Left ventricle myocardium inferior (tissue), 1 donor: ENCODE results near the gene FZD2. TPM values are rescaled to one million over a fixed set of nuclear protein-coding genes. Genes with fewer than 3 reads are reported as not detected.
"Not testable (repeated sequence)": the region's sequence is repeated elsewhere in the genome, so short reads cannot be mapped to it uniquely, and the experiment has no call there.

ENCODE experiments used
- DNase-seq: peaks from one replicate; pipeline ENCODE4 v3.0.0-alpha.2; 2020
- H3K27ac ChIP-seq: fragments of 200-600 bp; replicated peaks from 2 replicates; pipeline ENCODE4 v1.8.0; 2021
- H3K27me3 ChIP-seq: fragments of 200-600 bp; 2 replicates; pipeline ENCODE4 v1.8.0; 2021; ENCODE audit warnings: low read depth
- H3K36me3 ChIP-seq: fragments of 200-600 bp; 2 replicates; pipeline ENCODE4 v1.8.0; 2021
- H3K4me1 ChIP-seq: fragments of 200-600 bp; 2 replicates; pipeline ENCODE4 v1.8.0; 2021
- H3K4me3 ChIP-seq: fragments of 200-600 bp; 2 replicates; pipeline ENCODE4 v1.8.0; 2021; ENCODE audit warnings: mild to moderate bottlenecking, moderate library complexity
- H3K9me3 ChIP-seq: fragments of 200-600 bp; replicated peaks from 2 replicates; pipeline ENCODE4 v1.8.0; 2021
- intact Hi-C: fragments of 100-400 bp; cut with micrococcal nuclease; formaldehyde crosslinking; loops from one replicate; pipeline ENCODE4 v1.11.0; 2022
- total RNA-seq: library from RNA; stranded (reverse); fragmentation: NEBNext Ultra II Directional; extraction: Animal tissue kit (Norgen Biotek cat#: 25700); gene quantifications from one replicate; pipeline ENCODE4 v1.2.1, GENCODE V29; 2021
- TF ChIP-seq, protein P1 (sequence below): fragments of 200-600 bp; IDR thresholded peaks from 2 replicates; pipeline ENCODE4 v1.8.0; 2021; ENCODE audit warnings: antibody characterized with exemption, mild to moderate bottlenecking, borderline replicate concordance
- donor health status: DM: no; HTN: yes; CAD: no; lungs with severe emphysema.

The FZD2 gene
- total RNA-seq, 1 donor from 2014 or later, result 4.0 TPM

GRCh38 chr17:44564429-44564828 is 7.1 kb downstream of the FZD2 start:
- peaks cover 3% of the 10 kb centered on the region for H3K36me3 ChIP-seq
- H3K27ac ChIP-seq, result no peak overlapping the region
- peaks cover 9% of the 10 kb centered on the region for H3K27me3 ChIP-seq
- TF ChIP-seq, protein P1, sequence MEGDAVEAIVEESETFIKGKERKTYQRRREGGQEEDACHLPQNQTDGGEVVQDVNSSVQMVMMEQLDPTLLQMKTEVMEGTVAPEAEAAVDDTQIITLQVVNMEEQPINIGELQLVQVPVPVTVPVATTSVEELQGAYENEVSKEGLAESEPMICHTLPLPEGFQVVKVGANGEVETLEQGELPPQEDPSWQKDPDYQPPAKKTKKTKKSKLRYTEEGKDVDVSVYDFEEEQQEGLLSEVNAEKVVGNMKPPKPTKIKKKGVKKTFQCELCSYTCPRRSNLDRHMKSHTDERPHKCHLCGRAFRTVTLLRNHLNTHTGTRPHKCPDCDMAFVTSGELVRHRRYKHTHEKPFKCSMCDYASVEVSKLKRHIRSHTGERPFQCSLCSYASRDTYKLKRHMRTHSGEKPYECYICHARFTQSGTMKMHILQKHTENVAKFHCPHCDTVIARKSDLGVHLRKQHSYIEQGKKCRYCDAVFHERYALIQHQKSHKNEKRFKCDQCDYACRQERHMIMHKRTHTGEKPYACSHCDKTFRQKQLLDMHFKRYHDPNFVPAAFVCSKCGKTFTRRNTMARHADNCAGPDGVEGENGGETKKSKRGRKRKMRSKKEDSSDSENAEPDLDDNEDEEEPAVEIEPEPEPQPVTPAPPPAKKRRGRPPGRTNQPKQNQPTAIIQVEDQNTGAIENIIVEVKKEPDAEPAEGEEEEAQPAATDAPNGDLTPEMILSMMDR, result no peak
- intact Hi-C loops, result no loop called here
- DNase-seq, result no peak
- no peaks in the 10 kb centered on the region for H3K4me1 ChIP-seq
- H3K9me3 ChIP-seq, result peaks cover 11% of the 10 kb centered on the region
- H3K4me3 ChIP-seq, result no peak overlapping the region

GRCh38 chr17:44565866-44566443 is 8.7 kb downstream of the FZD2 start:
- TF ChIP-seq, protein P1, result no peak
- peaks cover 3% of the 10 kb centered on the region for H3K36me3 ChIP-seq

DNA sequence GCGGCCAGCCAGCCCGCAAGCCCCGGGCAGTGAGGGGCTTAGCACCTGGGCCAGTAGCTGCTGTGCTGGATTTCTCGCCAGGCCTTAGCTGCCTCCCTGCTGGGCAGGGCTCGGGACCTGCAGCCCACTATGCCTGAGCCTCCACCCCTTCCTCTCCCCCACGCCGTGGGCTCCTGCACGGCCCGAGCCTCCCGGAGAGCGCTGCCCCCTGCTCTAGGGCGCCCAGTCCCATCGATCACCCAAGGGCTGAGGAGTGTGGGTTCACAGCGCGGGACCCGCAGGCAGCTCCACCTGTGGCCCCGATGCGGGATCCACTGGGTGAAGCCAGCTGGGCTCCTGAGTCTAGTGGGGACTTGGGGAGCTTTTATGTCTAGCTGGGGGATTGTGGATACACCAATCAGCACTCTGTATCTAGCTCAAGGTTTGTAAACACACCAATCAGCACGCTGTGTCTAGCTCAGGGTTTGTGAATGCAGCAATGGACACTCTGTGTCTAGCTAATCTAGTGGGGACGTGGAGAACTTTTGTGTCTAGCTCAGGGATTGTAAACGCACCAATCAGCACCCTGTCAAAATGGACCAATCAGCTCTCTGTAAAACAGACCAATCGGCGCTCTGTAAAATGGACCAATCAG is 11.1 kb downstream of the FZD2 start:
- H3K36me3 ChIP-seq, DNase-seq, H3K27ac ChIP-seq, intact Hi-C loops, H3K4me3 ChIP-seq, H3K27me3 ChIP-seq, H3K4me1 ChIP-seq: not testable (repeated sequence)
- H3K9me3 ChIP-seq, result peaks cover 11% of the 10 kb centered on the region

More at GRCh38 chr17:44565866-44566443, 8.7 kb downstream of the FZD2 start:
- no peak overlapping the region for H3K27ac ChIP-seq
- H3K4me1 ChIP-seq, result no peaks in the 10 kb centered on the region
- intact Hi-C loops, result no loop called here
- no peak for DNase-seq
- H3K27me3 ChIP-seq, result peaks cover 9% of the 10 kb centered on the region
- H3K4me3 ChIP-seq, result no peak overlapping the region
- peaks cover 11% of the 10 kb centered on the region for H3K9me3 ChIP-seq

DNA sequence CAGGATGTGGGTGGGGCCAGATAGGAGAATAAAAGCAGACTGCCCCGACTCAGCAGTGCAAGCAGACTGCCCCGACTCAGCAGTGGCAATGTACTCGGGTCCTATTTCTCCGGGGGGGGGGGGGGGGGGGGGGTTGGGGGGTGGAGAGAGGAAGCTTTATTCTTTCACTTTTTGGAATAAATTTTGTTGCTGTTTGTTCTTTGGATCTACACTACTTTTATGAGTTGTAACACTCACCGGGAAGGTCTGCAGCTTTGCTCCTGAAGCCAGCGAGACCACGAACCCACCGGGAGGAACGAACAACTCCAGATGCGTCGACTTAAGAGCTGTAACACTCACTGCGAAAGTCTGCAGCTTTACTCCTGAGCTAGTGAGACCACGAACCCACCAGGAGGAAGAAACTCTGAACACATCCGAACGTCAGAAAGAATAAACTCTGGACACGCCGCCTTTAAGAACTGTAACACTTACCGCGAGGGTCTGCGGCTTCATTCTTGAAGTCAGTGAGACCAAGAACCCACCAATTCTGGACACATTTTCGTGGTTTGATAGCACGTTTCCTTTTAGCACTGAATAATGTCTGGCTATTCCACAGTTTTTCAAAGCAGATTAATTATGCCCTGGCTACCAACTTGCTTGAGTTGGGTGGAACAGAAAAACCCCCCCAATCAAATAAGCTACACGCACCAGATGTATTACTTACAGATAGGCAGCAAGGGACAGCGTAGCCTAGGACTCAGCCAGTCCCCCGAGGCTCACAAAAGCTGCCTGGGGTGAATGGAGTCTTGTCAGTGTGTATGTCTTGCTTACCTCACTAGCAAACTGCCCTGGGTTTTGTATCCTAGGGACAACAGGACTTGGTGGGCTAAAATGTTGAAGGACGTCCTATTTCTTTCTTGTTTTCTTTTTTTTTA is 11.9 kb downstream of the FZD2 start:
- DNase-seq, result no peak
- TF ChIP-seq, protein P1, result no peak
- H3K27me3 ChIP-seq, result peaks cover 7% of the 10 kb centered on the region
- H3K36me3 ChIP-seq, result peaks cover 3% of the 10 kb centered on the region
- H3K9me3 ChIP-seq, result peaks cover 11% of the 10 kb centered on the region
- no peak overlapping the region for H3K27ac ChIP-seq
- intact Hi-C loops, result no loop called here
- H3K4me1 ChIP-seq, result no peaks in the 10 kb centered on the region
- H3K4me3 ChIP-seq, result no peak overlapping the region

GRCh38 chr17:44572801-44573200 is 15.5 kb downstream of the FZD2 start:
- H3K27ac ChIP-seq, result no peak overlapping the region
- TF ChIP-seq, protein P1, result no peak
- intact Hi-C loops, result no loop called here
- peaks cover 4% of the 10 kb centered on the region for H3K27me3 ChIP-seq
- no peak for DNase-seq
- H3K4me1 ChIP-seq, result no peaks in the 10 kb centered on the region
- no peak overlapping the region for H3K4me3 ChIP-seq
- H3K9me3 ChIP-seq, result no peaks in the 10 kb centered on the region
- no peaks in the 10 kb centered on the region for H3K36me3 ChIP-seq
